GM18519 (cell line): ENCODE data around the gene COL27A1.

ENCODE experiments used
- ATAC-seq: cut with Tn5 transposase; IDR thresholded peaks from one replicate; pipeline ENCODE4 v1.9.1; 2021; ENCODE audit warnings: mild to moderate bottlenecking, moderate library complexity; ENCODE audit not compliant: unreplicated experiment, low FRiP score

The COL27A1 gene

GRCh38 chr9:114218264-114219120 is 63.2 kb downstream of the COL27A1 start:
- no peak for ATAC-seq

DNA sequence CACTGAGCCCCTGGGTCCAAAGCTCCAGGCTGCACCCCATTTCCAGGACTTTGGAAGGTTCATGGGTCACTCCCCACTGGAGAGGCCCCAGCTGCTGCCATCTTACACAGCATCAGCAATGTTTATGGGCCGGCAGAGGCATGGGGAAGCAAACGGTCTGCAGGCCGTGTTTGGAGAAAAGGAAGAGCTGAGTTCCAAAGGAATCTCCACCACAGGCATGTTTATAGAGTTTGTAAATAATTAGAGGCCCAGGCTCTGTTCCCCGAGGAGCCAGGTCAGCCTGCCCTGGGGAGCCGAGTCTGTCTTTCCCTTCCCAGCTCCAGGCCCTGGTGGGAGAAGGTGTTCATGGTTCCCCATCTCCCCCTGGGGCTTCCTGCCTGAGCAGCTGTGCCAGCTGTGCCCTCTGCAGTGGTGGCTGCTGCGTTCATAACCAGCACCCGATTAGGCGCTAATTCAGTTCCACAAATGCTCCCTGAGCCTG is 64.8 kb downstream of the COL27A1 start:
- no peak for ATAC-seq

GRCh38 chr9:114221706-114222465 is 66.5 kb downstream of the COL27A1 start:
- ATAC-seq = no peak

DNA sequence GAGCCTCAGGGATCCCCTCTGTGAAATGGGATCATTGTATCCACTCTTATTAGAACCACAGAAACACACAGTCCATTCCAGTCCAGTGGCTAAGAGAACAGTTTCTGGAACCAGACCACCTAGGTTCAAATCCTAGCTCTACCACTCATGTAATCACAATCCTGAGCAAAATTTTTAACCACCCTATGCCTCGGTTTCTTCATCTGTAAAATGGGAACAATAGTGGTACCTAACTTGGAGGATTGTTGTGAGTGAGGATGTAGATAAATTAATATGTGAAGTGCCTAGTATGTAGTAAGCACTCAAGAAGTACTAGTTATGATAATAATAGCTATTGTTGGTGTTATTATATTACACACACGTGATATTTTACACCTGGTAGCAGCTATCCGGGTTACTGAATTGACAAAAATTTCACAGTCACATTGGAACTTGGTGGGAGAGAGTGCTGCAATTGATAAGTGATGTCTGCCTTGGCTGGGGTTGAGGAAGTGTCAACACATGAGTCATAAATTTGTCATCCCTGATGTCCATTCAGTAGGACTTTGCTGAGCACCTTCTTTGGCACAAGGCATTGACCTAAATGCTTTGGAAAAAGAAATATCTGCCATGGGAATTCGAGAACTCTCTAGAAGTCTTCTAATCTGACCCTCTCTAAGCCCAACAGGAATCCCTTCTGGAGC is 68.4 kb downstream of the COL27A1 start:
- no peak for ATAC-seq

GRCh38 chr9:114224247-114224610 is 68.9 kb downstream of the COL27A1 start:
- no peak for ATAC-seq

GRCh38 chr9:114225561-114226212 is 70.3 kb downstream of the COL27A1 start:
- no peak for ATAC-seq

GRCh38 chr9:114226246-114227055 is 71.1 kb downstream of the COL27A1 start:
- ATAC-seq = no peak

DNA sequence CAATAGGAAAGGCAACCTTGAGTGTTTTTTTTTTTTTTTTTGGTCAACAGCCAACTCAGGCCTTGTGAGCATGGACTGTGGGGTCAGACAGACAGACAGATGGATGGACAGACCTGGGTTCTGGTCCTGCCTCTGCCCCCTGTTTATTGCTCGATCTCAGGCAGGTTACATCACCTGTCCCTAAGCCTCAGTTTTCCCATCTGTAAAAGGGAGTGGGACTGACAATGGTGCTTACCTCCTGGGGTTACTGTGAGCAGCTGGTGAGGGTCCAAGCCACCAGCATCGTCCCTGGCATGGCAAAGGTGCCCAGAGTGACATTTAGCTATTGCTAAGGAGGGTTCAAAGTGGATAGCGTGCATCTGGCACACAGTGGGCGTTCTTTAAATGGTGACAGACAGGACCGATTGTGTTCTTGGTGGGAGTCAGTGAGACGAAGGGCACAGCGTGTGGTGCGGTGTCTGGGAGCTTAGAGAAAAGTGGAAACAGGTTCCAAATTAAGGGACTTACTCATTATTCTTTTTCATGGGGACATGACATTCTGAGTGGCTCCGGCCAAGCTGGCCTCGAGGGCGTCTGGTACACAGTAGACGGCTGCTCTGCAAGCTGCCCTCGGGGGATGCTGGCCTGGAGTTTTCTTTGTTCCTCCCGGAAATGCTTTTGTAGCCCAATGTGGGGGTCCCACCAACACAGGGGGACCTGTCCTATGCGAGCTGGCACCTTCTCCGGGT is 72.1 kb downstream of the COL27A1 start:
- no peak for ATAC-seq

DNA sequence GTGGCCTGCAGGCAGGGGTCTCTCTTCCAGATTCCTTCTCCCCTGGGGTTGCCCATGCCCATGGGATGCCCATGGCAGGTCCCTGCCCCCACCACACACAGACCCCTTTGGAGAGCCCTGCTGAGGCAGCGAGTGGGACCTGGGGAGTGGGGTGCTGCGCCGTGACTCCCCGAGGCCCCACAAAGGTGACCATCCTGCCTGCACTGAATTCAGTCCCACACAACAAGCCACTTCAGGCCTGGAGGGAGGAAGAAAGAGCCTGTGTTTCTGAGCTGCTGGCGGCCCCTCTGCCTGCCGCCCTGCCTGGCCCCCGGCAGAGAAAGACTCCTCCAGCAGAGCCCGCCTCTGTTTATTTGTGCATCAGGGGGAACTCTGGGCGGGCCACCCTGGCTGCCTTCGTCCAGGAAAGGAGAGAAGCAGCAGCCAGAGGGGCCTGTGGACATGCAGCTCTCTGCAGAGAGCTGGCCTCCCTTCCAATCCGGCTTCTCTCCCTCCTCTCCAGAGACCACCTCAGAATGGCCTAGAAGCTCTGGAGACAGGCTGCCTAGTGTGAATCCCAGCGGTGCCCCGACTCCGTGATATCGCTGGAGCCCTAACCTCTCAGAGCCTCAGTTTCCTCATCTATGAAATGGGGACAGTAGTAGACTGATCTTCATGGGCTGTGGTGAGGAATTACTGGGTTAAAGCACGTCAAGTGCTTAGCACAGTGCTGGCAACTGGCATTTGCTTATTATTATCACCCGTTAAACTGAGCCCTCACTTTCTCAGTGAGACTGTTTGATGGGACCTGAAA is 72.9 kb downstream of the COL27A1 start:
- no peak for ATAC-seq

GRCh38 chr9:114229295-114229694 is 74.0 kb downstream of the COL27A1 start:
- ATAC-seq = no peak

DNA sequence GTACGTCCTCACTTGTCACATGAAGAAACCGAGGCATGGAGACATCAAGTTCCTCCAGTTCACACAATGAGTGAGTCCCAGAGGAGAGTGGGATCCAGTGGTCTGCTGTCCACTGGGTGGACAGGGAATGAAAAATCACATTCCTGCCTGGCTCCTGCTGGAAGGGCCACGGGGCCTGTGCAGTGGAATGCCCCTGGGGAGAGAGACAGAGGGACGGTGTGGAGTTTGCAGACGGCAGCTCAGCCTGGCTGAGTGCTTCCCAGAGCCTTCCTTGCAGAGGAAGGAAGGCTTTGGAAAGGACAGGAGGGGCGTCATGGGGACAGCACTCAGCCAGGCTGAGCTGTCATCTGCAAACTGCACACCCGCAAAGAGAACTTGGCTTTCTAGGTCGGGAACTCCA is 74.7 kb downstream of the COL27A1 start:
- no peak for ATAC-seq

DNA sequence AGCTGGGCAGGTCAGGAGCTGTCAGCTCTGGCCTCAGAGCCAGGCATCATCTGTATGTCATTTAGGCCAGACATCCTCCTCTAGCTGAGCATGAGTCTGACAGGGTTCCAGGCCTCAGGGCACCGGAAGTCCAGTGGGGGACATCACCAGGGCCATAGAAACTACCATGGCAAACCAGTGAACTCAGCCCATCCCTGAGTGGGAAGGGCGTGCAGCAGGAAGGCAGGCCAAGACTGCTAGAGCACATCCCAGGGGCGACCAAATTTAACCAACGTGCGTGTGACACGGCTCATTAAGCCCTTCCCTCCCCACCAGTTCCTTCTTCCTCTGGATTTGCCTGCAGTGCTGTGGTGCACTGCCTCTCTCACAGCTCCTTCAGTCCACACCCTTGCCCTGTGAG is 75.9 kb downstream of the COL27A1 start:
- ATAC-seq = no peak

DNA sequence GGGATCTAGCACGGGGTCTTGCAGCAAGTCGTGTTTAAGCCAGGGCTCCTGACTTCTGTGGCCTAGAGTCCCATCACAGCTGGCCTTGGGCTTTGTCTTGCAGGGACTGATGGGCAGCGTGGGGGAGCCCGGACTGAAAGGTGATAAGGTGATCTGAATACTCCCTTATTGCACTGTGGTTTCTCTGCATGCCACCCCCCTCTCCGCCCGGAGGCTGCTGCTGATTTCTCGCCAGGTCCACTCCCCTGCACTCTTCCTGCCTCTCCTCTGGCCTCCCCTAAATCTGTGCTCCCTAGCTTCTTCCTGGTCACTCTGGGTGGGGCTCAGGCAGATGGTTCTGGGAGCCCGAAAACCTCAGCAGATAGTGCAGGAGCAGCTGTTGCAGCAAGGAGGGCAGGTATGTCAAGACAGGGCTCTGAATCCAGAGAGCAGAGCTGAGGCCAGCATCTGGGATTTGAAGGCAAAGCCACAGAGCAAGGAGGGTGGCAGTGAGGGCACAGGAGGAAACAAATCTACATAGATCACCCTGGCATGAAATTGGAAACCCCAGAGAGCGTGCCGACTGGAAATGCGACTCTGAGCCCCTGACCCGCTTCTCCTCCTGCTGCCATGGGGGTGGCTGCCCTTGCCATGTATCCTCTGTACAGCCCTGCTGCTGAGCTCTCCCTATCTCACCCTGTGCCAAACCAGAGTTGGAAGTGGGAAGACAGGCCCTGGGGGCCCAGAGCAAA is 76.5 kb downstream of the COL27A1 start:
- ATAC-seq = no peak

DNA sequence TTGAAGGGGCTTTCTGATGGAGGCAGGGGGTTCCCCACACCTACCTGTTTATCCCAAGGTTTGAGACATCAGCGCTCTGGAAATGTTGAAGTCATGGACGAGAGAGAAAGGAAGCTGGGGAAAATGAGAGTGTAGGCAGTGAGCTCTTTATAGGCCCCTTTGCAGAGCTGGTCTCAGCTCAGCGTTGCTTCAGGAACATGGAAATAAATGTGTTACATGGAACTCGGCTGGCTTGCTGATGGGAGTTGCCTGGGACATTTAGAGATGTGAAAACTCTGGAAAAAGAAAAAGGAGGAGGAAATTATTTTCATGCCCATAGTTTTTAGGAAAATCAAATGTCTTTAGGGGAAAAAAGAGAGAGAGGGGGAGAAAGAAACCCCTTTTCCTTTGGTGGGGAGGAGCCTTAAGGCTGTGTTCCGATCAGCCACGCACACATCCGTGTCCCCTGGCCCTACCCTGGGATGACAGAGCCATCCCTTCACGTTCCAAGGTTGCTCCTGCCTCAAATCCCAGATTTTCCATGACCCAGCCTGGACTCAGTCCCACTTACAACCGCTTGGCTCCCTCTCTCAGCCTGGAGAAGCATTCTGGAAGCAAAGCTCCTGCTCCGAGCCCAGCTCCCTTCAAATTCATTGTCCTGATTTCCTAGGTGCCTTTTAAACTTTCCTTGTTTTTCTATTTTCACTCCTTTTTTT is 78.3 kb downstream of the COL27A1 start:
- no peak for ATAC-seq

GRCh38 chr9:114235033-114235661 is 79.8 kb downstream of the COL27A1 start:
- no peak for ATAC-seq

- no peak for ATAC-seq
These were observed 81.2 kb downstream of the COL27A1 start for GRCh38 chr9:114236391-114237138.
